Upper lobe of left lung (tissue), 4 donors: ENCODE results near the gene DRD4.

ENCODE experiments used
- POLR2AphosphoS5 ChIP-seq, 2 donors: sonication (generic); formaldehyde crosslinking; IDR thresholded peaks; one replicate each; pipeline ENCODE4 v1.5.1; 2017; ENCODE audit warnings: antibody characterized with exemption in 2 of 2
- TF ChIP-seq, protein P1 (sequence below), 6 experiments: fragments of 450-650 bp in 4 of 6; fragments of 200-600 bp in 2 of 6; sonication (generic) in 2 of 6; IDR thresholded peaks; one replicate each; pipeline ENCODE4 v1.5.1; 2016 to 2019; ENCODE audit warnings: antibody characterized with exemption in 6 of 6

DNA sequence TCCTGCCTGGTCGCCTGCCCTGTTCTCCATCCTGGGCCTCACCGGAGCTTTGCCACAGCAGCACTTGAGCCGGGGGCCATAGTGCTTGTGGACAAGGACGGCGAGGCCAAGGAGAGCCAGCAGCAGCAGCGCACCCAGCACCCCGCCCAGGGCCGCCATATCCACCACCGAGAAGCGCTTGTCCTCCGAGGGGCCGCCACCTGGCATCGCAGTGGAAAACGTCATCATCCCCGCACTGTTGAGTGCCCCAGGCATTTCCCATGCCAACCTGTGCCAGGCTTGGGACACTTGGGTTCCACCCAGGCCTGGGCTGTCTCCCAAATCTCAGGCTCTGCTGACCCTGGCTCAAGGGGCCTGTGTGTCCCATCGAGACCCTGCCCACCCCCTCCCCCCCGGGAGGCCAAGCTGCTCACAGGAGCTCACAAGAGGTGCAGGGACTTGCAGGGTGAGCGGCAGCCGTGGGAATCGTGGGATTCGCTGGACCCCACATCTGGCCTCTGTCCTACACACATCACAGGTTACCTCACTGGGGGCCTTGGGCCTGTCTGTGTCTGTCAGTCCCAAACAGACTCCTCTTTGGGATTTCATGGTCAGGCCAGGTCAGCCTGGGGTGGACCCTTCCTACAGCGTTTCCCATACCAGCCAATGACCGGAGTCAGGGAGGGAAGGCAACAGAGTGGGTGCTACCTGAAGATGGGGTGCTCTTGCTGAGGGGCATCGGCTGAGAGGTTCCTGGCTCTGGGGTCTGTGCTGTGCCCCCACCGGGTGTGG, 19.0 kb upstream of the DRD4 start:
- TF ChIP-seq POLR2AphosphoS5 (IDR thresholded peaks at IDR 0.05) = no peak
- TF ChIP-seq, protein P1, sequence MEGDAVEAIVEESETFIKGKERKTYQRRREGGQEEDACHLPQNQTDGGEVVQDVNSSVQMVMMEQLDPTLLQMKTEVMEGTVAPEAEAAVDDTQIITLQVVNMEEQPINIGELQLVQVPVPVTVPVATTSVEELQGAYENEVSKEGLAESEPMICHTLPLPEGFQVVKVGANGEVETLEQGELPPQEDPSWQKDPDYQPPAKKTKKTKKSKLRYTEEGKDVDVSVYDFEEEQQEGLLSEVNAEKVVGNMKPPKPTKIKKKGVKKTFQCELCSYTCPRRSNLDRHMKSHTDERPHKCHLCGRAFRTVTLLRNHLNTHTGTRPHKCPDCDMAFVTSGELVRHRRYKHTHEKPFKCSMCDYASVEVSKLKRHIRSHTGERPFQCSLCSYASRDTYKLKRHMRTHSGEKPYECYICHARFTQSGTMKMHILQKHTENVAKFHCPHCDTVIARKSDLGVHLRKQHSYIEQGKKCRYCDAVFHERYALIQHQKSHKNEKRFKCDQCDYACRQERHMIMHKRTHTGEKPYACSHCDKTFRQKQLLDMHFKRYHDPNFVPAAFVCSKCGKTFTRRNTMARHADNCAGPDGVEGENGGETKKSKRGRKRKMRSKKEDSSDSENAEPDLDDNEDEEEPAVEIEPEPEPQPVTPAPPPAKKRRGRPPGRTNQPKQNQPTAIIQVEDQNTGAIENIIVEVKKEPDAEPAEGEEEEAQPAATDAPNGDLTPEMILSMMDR (IDR thresholded peaks at IDR 0.05) = no peak
